Activated CD4-positive, CD25-positive, alpha-beta regulatory T cell treated with anti-CD3 and anti-CD28 coated beads, Interleukin-2, amount 50 U/mL, for 72 hours (primary cell): ENCODE results near the gene GRIK1.

ENCODE experiments used
- DNase-seq: peaks from one replicate; pipeline ENCODE4 v3.0.0; 2021

Gene GRIK1

DNA sequence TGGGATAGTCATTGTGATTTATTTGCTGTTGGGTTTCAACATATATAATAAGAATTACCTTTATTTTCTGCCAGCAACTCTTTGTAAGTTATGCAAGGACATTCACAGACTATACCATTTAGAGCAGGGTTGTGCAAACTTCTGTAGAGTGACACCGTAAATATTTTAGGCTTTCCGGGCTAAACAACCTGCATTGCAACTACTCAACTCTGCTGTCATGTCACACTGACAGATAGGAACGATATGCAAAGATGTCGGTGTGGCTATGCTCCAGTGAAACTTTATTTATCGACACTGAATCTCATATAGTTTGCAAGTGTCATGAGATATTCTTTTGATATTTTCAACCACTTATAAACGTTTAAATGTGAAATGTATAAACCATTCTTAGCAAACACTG lies 430.7 kb downstream of the GRIK1 start:
- no peak for DNase-seq

DNA sequence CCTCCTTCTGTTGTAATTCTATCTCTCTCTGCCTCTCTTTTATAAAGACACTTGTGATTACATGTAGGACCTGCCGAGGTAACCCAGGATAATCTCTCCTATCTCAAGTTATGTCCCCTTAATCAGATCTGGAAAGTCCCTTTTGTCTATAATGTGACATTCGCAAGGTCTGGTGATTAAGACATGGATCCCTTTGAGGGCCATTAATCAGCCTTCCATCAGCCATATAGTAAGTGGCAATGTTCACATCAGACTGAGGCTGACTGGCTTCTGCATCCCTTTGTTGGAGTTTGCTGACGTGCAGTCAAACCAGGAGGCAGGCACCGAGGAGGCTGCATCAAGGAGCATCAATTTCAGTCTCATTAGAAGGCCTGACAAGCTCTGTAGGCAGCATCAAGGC lies 431.5 kb downstream of the GRIK1 start:
- no peak for DNase-seq

DNA sequence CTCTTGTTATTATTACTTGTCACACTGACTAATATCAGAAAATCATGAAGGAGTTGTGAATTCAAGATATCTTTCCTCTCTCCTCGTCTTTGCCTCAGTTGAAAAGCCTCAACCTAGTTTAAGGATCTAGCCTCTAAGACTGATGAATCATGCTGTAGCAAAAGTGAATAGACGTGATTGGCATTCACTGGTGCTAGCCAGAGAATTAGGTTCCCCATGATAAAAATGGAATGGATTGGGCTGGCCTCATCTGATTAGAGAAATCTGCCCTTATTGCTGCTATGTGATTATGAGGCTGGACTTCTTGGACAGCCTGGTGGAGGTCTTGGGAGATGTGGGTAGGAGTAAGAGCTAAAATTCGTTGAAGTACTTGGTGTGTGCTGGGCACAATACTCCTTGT lies 432.8 kb downstream of the GRIK1 start:
- no peak for DNase-seq

DNA sequence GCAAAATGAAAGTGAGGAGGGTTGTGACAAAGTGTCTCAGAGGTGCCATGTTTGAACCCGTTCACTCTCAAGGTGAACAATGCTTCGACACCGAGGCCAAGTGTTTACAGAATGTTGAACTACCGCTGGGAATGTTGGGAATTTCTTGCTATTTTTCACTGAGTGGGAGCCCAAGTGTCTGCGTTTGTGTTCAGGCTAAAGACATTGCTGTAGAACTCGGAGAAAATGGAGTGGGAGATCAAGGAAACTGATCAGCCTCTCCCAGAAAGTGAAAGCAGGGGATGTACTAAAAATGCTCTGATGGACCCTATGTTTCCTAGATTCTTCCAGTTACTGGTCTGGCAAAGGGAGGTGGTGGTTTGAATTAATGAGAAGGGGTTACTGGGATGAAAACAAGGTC lies 433.6 kb downstream of the GRIK1 start:
- no peak for DNase-seq

DNA sequence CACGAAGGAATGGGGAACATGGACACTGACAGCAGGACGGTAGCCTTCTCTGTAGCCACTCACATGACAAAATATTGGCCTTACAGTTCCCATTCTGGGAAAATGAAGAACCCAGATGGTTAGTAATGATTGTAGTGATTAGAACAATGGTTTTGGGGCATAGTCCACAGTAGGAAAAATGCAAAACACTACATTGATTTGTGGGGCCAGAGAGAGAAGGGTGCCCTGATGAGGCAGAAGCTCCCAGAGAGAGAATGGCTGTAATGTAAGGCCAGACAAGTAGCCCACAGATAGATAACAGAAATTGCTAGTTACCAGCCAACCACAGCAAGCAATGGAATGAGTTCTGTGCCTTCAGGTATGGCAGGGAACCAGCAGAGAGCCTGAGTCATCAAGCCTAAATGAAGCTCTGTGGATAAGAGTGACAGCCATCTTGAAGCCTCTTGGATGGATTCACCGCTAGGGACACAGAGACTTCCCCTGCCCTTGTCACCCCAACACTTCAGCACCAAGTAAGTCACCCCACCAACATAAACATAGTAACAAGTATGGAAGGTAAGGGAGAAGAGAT lies 435.0 kb downstream of the GRIK1 start:
- DNase-seq = no peak

DNA sequence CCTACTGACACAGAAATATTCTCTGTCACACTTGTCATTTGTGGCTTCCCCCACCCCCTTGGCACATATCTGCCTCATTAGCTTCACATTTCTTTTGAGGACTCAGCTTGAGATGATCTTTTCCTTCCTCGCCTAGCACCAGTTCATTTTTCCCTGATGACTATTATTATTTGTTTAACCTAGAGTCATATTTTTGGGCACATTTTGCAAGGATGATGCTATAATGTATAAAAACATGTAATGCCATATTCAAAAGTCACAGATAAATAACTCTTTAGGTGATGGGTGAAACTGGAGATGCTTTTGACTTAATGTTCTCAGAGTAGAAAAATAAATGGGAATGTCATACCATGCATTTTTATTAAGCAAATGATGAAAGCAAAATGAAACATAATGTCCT lies 438.3 kb downstream of the GRIK1 start:
- no peak for DNase-seq

DNA sequence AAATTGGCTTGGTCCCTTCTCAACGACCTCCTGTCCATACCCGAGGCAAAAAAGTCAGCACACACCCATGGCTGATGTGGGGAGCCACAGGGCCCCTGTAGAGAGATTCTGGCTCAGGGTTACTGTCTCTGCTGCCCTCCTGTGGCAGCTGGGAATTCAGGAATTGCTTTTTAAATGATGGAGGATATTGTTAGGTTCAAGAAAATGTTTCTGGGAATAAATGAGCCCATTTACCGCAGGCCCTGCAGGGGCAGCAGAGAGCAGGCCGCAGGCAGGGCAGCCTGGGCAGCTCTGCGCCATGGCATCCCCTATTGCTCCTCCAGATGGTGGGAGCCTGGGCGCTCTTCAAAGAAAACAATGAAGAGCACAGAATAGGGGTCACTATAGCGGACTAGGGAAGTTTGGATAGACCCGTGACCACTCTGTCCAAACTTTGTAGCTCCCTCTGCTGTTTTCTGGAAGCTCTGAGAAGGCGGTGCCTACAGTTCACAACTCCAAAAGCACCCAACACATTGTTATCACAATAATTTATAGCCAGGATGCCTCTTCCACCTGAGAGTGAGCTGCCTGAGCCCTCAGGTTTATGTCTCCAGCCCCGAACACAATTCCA lies 440.0 kb downstream of the GRIK1 start:
- DNase-seq = no peak

DNA sequence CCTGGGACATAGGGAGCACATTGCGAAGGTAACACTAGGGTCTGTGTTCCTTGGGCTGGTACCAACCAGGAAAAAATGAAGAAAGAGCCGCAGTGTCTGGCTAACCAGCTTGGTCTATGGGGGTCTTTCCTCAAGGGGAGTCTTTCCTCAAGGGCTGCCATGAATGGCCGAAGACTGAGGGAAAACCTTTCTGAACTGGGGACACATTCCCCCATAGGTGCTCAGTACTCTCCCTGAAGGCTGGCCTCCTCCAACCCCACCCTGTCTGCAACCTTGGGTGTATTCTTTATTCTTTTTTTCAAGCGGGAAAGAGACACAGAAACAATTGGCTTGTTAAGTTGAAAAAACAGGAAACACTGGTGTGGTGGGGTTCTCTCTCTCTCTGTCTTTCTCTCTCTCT lies 440.6 kb downstream of the GRIK1 start:
- DNase-seq = no peak

DNA sequence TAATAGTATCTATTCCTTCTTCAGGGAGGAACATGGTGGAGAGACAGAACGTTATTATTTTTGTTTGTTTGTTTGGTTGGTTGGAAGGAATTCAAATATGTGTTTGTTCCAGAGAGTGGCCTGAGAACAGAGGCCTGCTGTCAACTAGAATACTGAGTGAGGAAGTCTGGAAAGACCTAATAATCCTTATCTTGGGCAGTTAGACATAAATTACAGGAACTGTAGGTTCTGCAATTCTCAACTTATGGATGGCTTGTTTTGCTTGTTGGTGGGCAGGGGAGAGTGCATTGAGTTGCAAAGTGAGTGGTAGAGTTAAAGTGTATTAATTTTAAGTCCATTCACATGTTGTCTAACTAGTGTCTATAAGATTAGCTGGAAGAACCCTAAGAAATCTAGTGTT lies 443.5 kb downstream of the GRIK1 start:
- no peak for DNase-seq

DNA sequence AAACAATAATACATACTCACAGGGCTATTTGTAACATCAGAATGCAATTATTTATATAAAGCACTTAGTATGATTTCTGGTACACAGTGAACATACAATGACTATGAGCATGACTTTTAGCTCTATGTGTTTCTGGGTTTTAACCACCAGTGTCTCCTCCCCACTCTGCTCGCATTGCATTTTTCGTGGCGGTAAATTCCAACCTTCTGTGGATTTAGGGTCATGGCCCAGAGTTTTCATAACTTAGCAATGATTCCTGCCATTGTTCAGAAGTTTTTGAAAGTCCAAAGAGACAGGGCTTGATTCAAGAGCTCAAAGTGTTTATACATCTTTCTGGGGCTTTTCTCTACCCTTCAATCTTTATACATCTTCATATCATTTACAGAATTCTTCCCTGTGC lies 449.8 kb downstream of the GRIK1 start:
- DNase-seq = no peak

DNA sequence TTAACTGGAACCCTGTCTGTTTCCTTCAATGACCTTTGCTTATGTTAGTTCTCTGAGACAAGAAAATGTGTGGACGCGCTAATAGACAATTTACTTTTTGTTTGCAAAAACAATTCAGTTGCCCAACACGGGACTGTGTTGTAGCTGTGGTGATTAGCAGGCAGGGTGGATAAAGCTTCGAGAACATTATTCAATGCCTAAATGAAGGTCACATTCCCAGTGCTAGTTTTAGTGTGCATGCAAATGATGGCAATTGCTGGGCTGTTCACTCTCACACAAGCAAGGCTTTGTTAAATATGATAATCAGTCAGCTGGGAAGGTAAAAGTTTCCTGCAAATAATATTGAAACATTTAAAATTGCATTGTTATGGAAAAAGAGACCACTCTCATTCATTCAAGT lies 452.6 kb downstream of the GRIK1 start:
- no peak for DNase-seq
